Measurements from ENCODE around the gene GNA14. TPM values are rescaled to one million over a fixed set of nuclear protein-coding genes. Genes with fewer than 3 reads are reported as not detected.

The GNA14 gene
- total RNA-seq, 1 donor from 2014 or later = 0.22 TPM

GRCh38 chr9:77593528-77593927, 54.6 kb downstream of the GNA14 start:
- H3K27ac Mint-ChIP-seq (ENCODE audit: unreplicated experiment) = no peak overlapping the region
- no peak for TF ChIP-seq CTCF (IDR thresholded peaks at IDR 0.05)
- H3K4me1 Mint-ChIP-seq (ENCODE audit: low read depth) = peaks cover 17% of the 10 kb centered on the region
- H3K36me3 Mint-ChIP-seq (ENCODE audit: low read depth) = no peaks in the 10 kb centered on the region
- H3K9me3 Mint-ChIP-seq (ENCODE audit: low read depth) = no peaks in the 10 kb centered on the region
- H3K27me3 Mint-ChIP-seq (ENCODE audit: low read depth) = no peaks in the 10 kb centered on the region
- no peak overlapping the region for H3K4me3 Mint-ChIP-seq (ENCODE audit: unreplicated experiment)
- DNase-seq (ENCODE audit: low spot score) = no peak

- no peaks in the 10 kb centered on the region for H3K27me3 Mint-ChIP-seq (ENCODE audit: low read depth)
- no peak for DNase-seq (ENCODE audit: low spot score)
- no peak overlapping the region for H3K27ac Mint-ChIP-seq (ENCODE audit: unreplicated experiment)
- H3K9me3 Mint-ChIP-seq (ENCODE audit: low read depth) = no peaks in the 10 kb centered on the region
- H3K4me3 Mint-ChIP-seq (ENCODE audit: unreplicated experiment) = no peak overlapping the region
- H3K4me1 Mint-ChIP-seq (ENCODE audit: low read depth) = peaks cover 22% of the 10 kb centered on the region
- TF ChIP-seq CTCF (IDR thresholded peaks at IDR 0.05) = no peak
- no peaks in the 10 kb centered on the region for H3K36me3 Mint-ChIP-seq (ENCODE audit: low read depth)
These were observed 55.6 kb downstream of the GNA14 start for GRCh38 chr9:77592476-77592875.

- no peak for DNase-seq (ENCODE audit: low spot score)
- Mint-ChIP-seq H3K9me3 (ENCODE audit: low read depth) (no peaks in the 10 kb centered on the region), H3K4me1 (ENCODE audit: low read depth) (peaks cover 26% of the 10 kb centered on the region), H3K4me3 (ENCODE audit: unreplicated experiment) (no peak overlapping the region), H3K27me3 (ENCODE audit: low read depth) (no peaks in the 10 kb centered on the region), H3K27ac (ENCODE audit: unreplicated experiment) (no peak overlapping the region), H3K36me3 (ENCODE audit: low read depth) (no peaks in the 10 kb centered on the region)
- no peak for TF ChIP-seq CTCF (IDR thresholded peaks at IDR 0.05)
These were observed 58.9 kb downstream of the GNA14 start for GRCh38 chr9:77589046-77589795.

- peaks cover 30% of the 10 kb centered on the region for H3K4me1 Mint-ChIP-seq (ENCODE audit: low read depth)
- peak overlapping the region; percentile 5 for H3K4me3 Mint-ChIP-seq (ENCODE audit: unreplicated experiment)
- H3K36me3 Mint-ChIP-seq (ENCODE audit: low read depth) = no peaks in the 10 kb centered on the region
- H3K27me3 Mint-ChIP-seq (ENCODE audit: low read depth) = no peaks in the 10 kb centered on the region
- H3K27ac Mint-ChIP-seq (ENCODE audit: unreplicated experiment) = peak overlapping the region; percentile 80
- TF ChIP-seq CTCF (IDR thresholded peaks at IDR 0.05) = no peak
- no peak for DNase-seq (ENCODE audit: low spot score)
- H3K9me3 Mint-ChIP-seq (ENCODE audit: low read depth) = no peaks in the 10 kb centered on the region
These were observed 59.7 kb downstream of the GNA14 start for GRCh38 chr9:77588271-77588937.

GRCh38 chr9:77587851-77588250, 60.3 kb downstream of the GNA14 start:
- Mint-ChIP-seq H3K27me3 (ENCODE audit: low read depth) (no peaks in the 10 kb centered on the region), H3K4me1 (ENCODE audit: low read depth) (peaks cover 31% of the 10 kb centered on the region), H3K4me3 (ENCODE audit: unreplicated experiment) (no peak overlapping the region), H3K36me3 (ENCODE audit: low read depth) (no peaks in the 10 kb centered on the region), H3K9me3 (ENCODE audit: low read depth) (no peaks in the 10 kb centered on the region), H3K27ac (ENCODE audit: unreplicated experiment) (peak overlapping the region; percentile 80)
- no peak for TF ChIP-seq CTCF (IDR thresholded peaks at IDR 0.05)
- no peak for DNase-seq (ENCODE audit: low spot score)

Measured in chondrocyte (in vitro differentiated cells).